Measurements from ENCODE around the gene NPDC1.
"Not testable (repeated sequence)": the region's sequence is repeated elsewhere in the genome, so short reads cannot be mapped to it uniquely, and the experiment has no call there.

The NPDC1 gene

GRCh38 chr9:137075275-137075775, 29.3 kb upstream of the NPDC1 start:
- DNase-seq (ENCODE audit: low spot score) = no peak

GRCh38 chr9:137074657-137075274, 28.8 kb upstream of the NPDC1 start:
- no peak for DNase-seq (ENCODE audit: low spot score)

- DNase-seq (ENCODE audit: low spot score) = no peak
These were observed 28.0 kb upstream of the NPDC1 start for GRCh38 chr9:137073992-137074399.

GRCh38 chr9:137071282-137071681, 25.3 kb upstream of the NPDC1 start:
- no peak for DNase-seq (ENCODE audit: low spot score)

GRCh38 chr9:137070906-137071275, 24.9 kb upstream of the NPDC1 start:
- DNase-seq (ENCODE audit: low spot score) = no peak

GRCh38 chr9:137070201-137070905, 24.4 kb upstream of the NPDC1 start, which contains the start of gene SAPCD2:
Gene SAPCD2 (minus strand): TSS chr9:137070557. CDS start chr9:137070460, 97 bp downstream.
- DNase-seq (ENCODE audit: low spot score) = peak; percentile 80

GRCh38 chr9:137069508-137070091, 23.6 kb upstream of the NPDC1 start:
- no peak for DNase-seq (ENCODE audit: low spot score)

GRCh38 chr9:137068539-137069507, 22.8 kb upstream of the NPDC1 start:
- DNase-seq (ENCODE audit: low spot score) = no peak

GRCh38 chr9:137067860-137068538, 22.0 kb upstream of the NPDC1 start:
- peak; percentile 68 for DNase-seq (ENCODE audit: low spot score)

- no peak for DNase-seq (ENCODE audit: low spot score)
These were observed 20.3 kb upstream of the NPDC1 start for GRCh38 chr9:137066096-137066861.

- no peak for DNase-seq (ENCODE audit: low spot score)
These were observed 19.5 kb upstream of the NPDC1 start for GRCh38 chr9:137065336-137065967.

- no peak for DNase-seq (ENCODE audit: low spot score)
These were observed 18.8 kb upstream of the NPDC1 start for GRCh38 chr9:137064880-137065164.

GRCh38 chr9:137064027-137064879, 18.3 kb upstream of the NPDC1 start:
- DNase-seq (ENCODE audit: low spot score) = peak; percentile 64

- no peak for DNase-seq (ENCODE audit: low spot score)
These were observed 17.5 kb upstream of the NPDC1 start for GRCh38 chr9:137063311-137064026.

GRCh38 chr9:137062798-137063197, 16.8 kb upstream of the NPDC1 start:
- not testable (repeated sequence) for DNase-seq (ENCODE audit: low spot score)

- DNase-seq (ENCODE audit: low spot score) = no peak
These were observed 16.4 kb upstream of the NPDC1 start for GRCh38 chr9:137062384-137062783.

GRCh38 chr9:137058521-137059234, 12.7 kb upstream of the NPDC1 start:
- no peak for DNase-seq (ENCODE audit: low spot score)

GRCh38 chr9:137057545-137057944, 11.6 kb upstream of the NPDC1 start:
- DNase-seq (ENCODE audit: low spot score) = no peak
